K562 treated with DMSO at 1 percent for 4 hours (cell line): ENCODE measurements around the gene PROM2. TPM values are rescaled to one million over a fixed set of nuclear protein-coding genes. Genes with fewer than 3 reads are reported as not detected.

Experiments used
- total RNA-seq: library from RNA; unstranded; fragments of 300-600 nt; gene quantifications from 2 replicates; pipeline ENCODE4 v1.2.3, GENCODE V29; 2022; ENCODE audit not compliant: insufficient read depth

The PROM2 gene
- not detected in 2 replicates for total RNA-seq

GRCh38 chr2:95274291-95275150 is at the start of gene PROM2:
TSS of gene PROM2 (plus strand) at chr2:95274449. CDS start at chr2:95274586, 137 bp downstream.

GRCh38 chr2:95296880-95297487 is 22.7 kb downstream of the PROM2 start, which contains the start of gene KCNIP3:
TSS of gene KCNIP3 (plus strand) at chr2:95297347. CDS start at chr2:95297439, 92 bp downstream.

Other genes starting within 250 kb of the PROM2 start
- gene MAL, start 248.7 kb upstream of the PROM2 start, total RNA-seq: not detected in 2 replicates
- gene MRPS5, start 152.6 kb upstream of the PROM2 start, total RNA-seq: 69.2 and 72.2 TPM in 2 replicates
- 2.1 and 6.2 TPM in 2 replicates for gene ZNF514, start 114.6 kb upstream of the PROM2 start, total RNA-seq
- gene ZNF2, start 108.6 kb upstream of the PROM2 start, total RNA-seq: 1.4 and 2.5 TPM in 2 replicates
- gene ZNF892, start 66.9 kb upstream of the PROM2 start, total RNA-seq: not detected in 2 replicates
- gene KCNIP3, start 22.9 kb downstream of the PROM2 start, total RNA-seq: not detected in 2 replicates
- gene FAHD2A, start 128.3 kb downstream of the PROM2 start, total RNA-seq: 27.0 and 27.1 TPM in 2 replicates
- gene TRIM43B, start 210.3 kb downstream of the PROM2 start, total RNA-seq: not detected in 2 replicates